Mesenchymal stem cell (in vitro differentiated cells and primary cell): Measurements from ENCODE around the gene GLA.

Experiments
- DNase-seq: peaks from one replicate; pipeline ENCODE4 v3.0.0-alpha.2; 2013
- H2AFZ ChIP-seq: one replicate; pipeline ENCODE4 v1.6.1; 2013; ENCODE audit warnings: low read depth, mild to moderate bottlenecking, control low read depth, inconsistent platforms, low read length, moderate library complexity
- H2AK5ac ChIP-seq: 2 replicates; pipeline ENCODE4 v1.6.1; 2013; ENCODE audit warnings: low read length, moderate library complexity, mild to moderate bottlenecking, inconsistent platforms; ENCODE audit not compliant: severe bottlenecking
- H2BK120ac ChIP-seq: one replicate; pipeline ENCODE4 v1.6.1; 2013; ENCODE audit warnings: low read depth, mild to moderate bottlenecking, inconsistent platforms, low read length, moderate library complexity
- H2BK12ac ChIP-seq, 2 experiments: one replicate each; pipeline ENCODE4 v1.6.1; 2013; ENCODE audit warnings: inconsistent platforms in 2 of 2, low read length in 2 of 2, mild to moderate bottlenecking in 2 of 2, moderate library complexity in 2 of 2, control low read depth in 1 of 2
- H2BK15ac ChIP-seq: one replicate; pipeline ENCODE4 v1.6.1; 2013; ENCODE audit warnings: mild to moderate bottlenecking, low read depth, inconsistent platforms; ENCODE audit not compliant: poor library complexity, severe bottlenecking
- H2BK5ac ChIP-seq: 2 replicates; pipeline ENCODE4 v1.6.1; 2013; ENCODE audit warnings: low read depth, mild to moderate bottlenecking, low read length, control low read depth, inconsistent platforms; ENCODE audit not compliant: poor library complexity, severe bottlenecking
- H3K14ac ChIP-seq, 2 experiments: one replicate each; pipeline ENCODE4 v1.6.1; 2013; ENCODE audit warnings: inconsistent platforms in 2 of 2, low read length in 2 of 2, control low read depth in 1 of 2, mild to moderate bottlenecking in 1 of 2, moderate library complexity in 1 of 2
- H3K18ac ChIP-seq, 2 experiments: one replicate each; pipeline ENCODE4 v1.6.1; 2013; ENCODE audit warnings: inconsistent platforms in 2 of 2, low read length in 2 of 2, control low read depth in 1 of 2, low read depth in 1 of 2, mild to moderate bottlenecking in 1 of 2
- H3K23ac ChIP-seq, 2 experiments: one replicate each; pipeline ENCODE4 v1.6.1; 2013; ENCODE audit warnings: inconsistent platforms in 2 of 2, low read length in 2 of 2, mild to moderate bottlenecking in 2 of 2, moderate library complexity in 2 of 2, control low read depth in 1 of 2
- H3K27ac ChIP-seq: 2 replicates; pipeline ENCODE4 v1.5.1; 2013; ENCODE audit warnings: mild to moderate bottlenecking, moderate library complexity, low read length, control low read depth, inconsistent platforms; ENCODE audit not compliant: poor library complexity, severe bottlenecking
- H3K27me3 ChIP-seq, 2 experiments: 2 replicates each; pipeline versions ENCODE4 v1.6.1 to v1.7.0; 2013; ENCODE audit warnings: low read length in 2 of 2, mild to moderate bottlenecking in 2 of 2, moderate library complexity in 2 of 2, control low read depth in 1 of 2, inconsistent platforms in 1 of 2; ENCODE audit not compliant: control insufficient read depth in 1 of 2, insufficient read depth in 1 of 2
- H3K36me3 ChIP-seq, 2 experiments: 2 replicates each; pipeline versions ENCODE4 v1.6.1 to v1.7.0; 2013; ENCODE audit warnings: low read length in 2 of 2, control low read depth in 1 of 2, inconsistent platforms in 1 of 2, low read depth in 1 of 2, mild to moderate bottlenecking in 1 of 2; ENCODE audit not compliant: insufficient read depth in 2 of 2, control insufficient read depth in 1 of 2
- H3K4ac ChIP-seq, 2 experiments: one replicate each; pipeline ENCODE4 v1.6.1; 2013; ENCODE audit warnings: inconsistent platforms in 2 of 2, low read length in 2 of 2, mild to moderate bottlenecking in 2 of 2, moderate library complexity in 2 of 2, control low read depth in 1 of 2, low read depth in 1 of 2
- H3K4me1 ChIP-seq: 2 replicates; pipeline ENCODE4 v1.6.1; 2013; ENCODE audit warnings: low read depth, low read length, control low read depth; ENCODE audit not compliant: control insufficient read depth, insufficient read depth
- H3K4me2 ChIP-seq: 2 replicates; pipeline ENCODE4 v1.6.1; 2013; ENCODE audit warnings: low read length, mild to moderate bottlenecking, inconsistent platforms; ENCODE audit not compliant: poor library complexity, severe bottlenecking
- H3K4me3 ChIP-seq, 2 experiments: 2 replicates each; pipeline versions ENCODE4 v1.5.1 to v1.7.0; 2013; ENCODE audit warnings: low read length in 2 of 2, mild to moderate bottlenecking in 2 of 2, control low read depth in 1 of 2, low read depth in 1 of 2; ENCODE audit not compliant: insufficient read depth in 1 of 2
- H3K79me1 ChIP-seq: replicated peaks from 2 replicates; pipeline ENCODE4 v1.6.1; 2013; ENCODE audit warnings: mild to moderate bottlenecking, control low read depth, low read length, inconsistent platforms; ENCODE audit not compliant: poor library complexity, severe bottlenecking
- H3K9ac ChIP-seq: 2 replicates; pipeline ENCODE4 v1.7.0; 2013; ENCODE audit warnings: mild to moderate bottlenecking, low read length, moderate library complexity
- H3K9me3 ChIP-seq: 2 replicates; pipeline ENCODE4 v1.7.0; 2013; ENCODE audit warnings: mild to moderate bottlenecking, low read length; ENCODE audit not compliant: control insufficient read depth
- H4K8ac ChIP-seq: one replicate; pipeline ENCODE4 v1.6.1; 2013; ENCODE audit warnings: inconsistent platforms, mild to moderate bottlenecking, low read length, moderate library complexity
- H4K91ac ChIP-seq: one replicate; pipeline ENCODE4 v1.6.1; 2013; ENCODE audit warnings: mild to moderate bottlenecking, low read length, inconsistent platforms
- WGBS: methylation state at CpG from one replicate; pipeline ENCODE4 v1.1.7; 2013; ENCODE audit warnings: mixed read lengths; 5-methylcytosine and 5-hydroxymethylcytosine counted together

The GLA gene

DNA sequence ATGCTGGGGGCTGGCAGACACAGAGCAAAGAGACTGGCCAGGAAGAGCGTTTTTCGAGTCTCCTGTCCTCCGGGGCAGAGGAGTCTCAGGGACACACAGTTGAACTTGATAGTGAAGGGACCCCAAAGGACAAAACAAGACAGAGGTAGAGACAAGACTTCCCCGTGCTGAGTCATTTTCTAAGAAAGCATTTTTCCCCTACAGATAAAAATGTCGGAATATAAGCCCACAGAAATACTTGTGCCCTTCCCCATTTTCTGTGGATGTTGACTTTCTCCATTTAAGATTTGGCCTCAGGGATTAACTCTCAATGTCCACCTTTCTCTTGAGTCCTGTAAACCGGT is 21.2 kb downstream of the GLA start:
- Histone ChIP-seq H4K8ac (no peak overlapping the region), H3K18ac (no peak overlapping the region), H3K79me1 (no peaks in the 10 kb centered on the region), H2AK5ac (no peak overlapping the region), H3K27ac (no peak overlapping the region), H3K9ac (no peak overlapping the region), H2BK12ac (no peak overlapping the region), H2BK15ac (no peak overlapping the region), H3K23ac (no peak overlapping the region), H2BK120ac (no peak overlapping the region), H3K4ac (no peak overlapping the region), H3K4me2 (no peak overlapping the region), H2AFZ (no peak overlapping the region), H3K27me3 (peaks cover 0 to 22% of the 10 kb centered on the region in 2 experiments), H3K36me3 (peaks cover 0 to under 1% of the 10 kb centered on the region in 2 experiments), H3K4me1 (no peaks in the 10 kb centered on the region), H3K14ac (no peak overlapping the region), H4K91ac (no peak overlapping the region), H3K9me3 (no peaks in the 10 kb centered on the region), H3K4me3 (no peak overlapping the region), H2BK5ac (no peak overlapping the region)
- WGBS = 84% methylated on average over 6 of the region's 6 CpGs
- DNase-seq = no peak

DNA sequence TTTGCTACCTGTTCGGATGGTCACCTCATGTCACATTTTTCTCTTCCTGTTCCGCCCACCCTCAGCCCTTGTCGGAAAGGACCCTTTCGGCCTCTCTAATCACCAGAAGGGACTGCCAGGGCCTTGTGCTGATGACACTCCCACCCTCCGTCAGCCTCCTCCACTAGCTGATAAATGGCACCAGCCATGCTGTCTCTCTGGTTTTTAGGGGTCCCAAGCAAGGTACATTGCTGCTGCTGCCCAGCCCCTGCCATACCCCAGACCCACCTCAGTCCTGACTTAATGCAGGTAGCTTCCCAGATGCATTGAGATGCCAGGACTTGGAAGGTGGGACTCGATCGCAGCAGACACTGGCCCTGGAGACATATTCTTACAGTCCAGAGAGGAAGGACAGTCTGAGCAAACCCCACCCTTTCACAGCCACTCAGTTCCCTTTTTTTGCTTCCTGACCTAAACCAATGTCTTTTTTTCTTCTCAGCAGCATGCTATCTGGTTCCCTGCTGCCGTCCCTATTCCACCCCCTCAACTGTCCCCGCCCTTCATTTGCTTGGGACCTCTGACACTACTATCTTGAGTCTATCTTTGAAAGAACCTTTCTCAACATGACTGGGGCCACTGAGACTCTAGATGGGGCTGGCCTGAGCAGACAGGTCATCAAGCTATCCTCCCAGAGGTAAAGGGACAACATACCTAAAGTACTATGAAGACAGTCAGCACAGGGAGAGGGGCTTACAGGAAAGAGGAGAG is 21.8 kb downstream of the GLA start, which contains the start of gene BTK:
Gene BTK, minus strand, starts transcription at position 397 of the 747 bp plus-strand sequence. CDS start 10,907 bp downstream, outside the sequence.
- H3K4me3 ChIP-seq = no peak within 1 kb of the TSS
- no peaks in the 10 kb centered on the region for H3K4me1 ChIP-seq
- no peak within 1 kb of the TSS for H2AK5ac ChIP-seq
- H3K9ac ChIP-seq = no peak within 1 kb of the TSS
- H2BK15ac ChIP-seq = no peak within 1 kb of the TSS
- 80% methylated on average over 9 of the region's 9 CpGs for whole genome bisulfite sequencing
- no peaks in the 10 kb centered on the region for H3K36me3 ChIP-seq
- H3K4ac ChIP-seq = no peak within 1 kb of the TSS
- H4K91ac ChIP-seq = no peak within 1 kb of the TSS
- no peak within 1 kb of the TSS for H2AFZ ChIP-seq
- no peak within 1 kb of the TSS for H3K14ac ChIP-seq
- no peak within 1 kb of the TSS for H2BK12ac ChIP-seq
- no peak within 1 kb of the TSS for H3K4me2 ChIP-seq
- no peak within 1 kb of the TSS for H2BK5ac ChIP-seq
- no peak within 1 kb of the TSS for H3K18ac ChIP-seq
- no peak within 1 kb of the TSS for H4K8ac ChIP-seq
- no peak within 1 kb of the TSS for H2BK120ac ChIP-seq
- no peak within 1 kb of the TSS for H3K23ac ChIP-seq
- no peak within 1 kb of the TSS for H3K27ac ChIP-seq
- no peak for DNase-seq
- no peaks in the 10 kb centered on the region for H3K79me1 ChIP-seq
- no peaks in the 10 kb centered on the region for H3K9me3 ChIP-seq
- H3K27me3 ChIP-seq = peaks cover 0 to 22% of the 10 kb centered on the region in 2 experiments

DNA sequence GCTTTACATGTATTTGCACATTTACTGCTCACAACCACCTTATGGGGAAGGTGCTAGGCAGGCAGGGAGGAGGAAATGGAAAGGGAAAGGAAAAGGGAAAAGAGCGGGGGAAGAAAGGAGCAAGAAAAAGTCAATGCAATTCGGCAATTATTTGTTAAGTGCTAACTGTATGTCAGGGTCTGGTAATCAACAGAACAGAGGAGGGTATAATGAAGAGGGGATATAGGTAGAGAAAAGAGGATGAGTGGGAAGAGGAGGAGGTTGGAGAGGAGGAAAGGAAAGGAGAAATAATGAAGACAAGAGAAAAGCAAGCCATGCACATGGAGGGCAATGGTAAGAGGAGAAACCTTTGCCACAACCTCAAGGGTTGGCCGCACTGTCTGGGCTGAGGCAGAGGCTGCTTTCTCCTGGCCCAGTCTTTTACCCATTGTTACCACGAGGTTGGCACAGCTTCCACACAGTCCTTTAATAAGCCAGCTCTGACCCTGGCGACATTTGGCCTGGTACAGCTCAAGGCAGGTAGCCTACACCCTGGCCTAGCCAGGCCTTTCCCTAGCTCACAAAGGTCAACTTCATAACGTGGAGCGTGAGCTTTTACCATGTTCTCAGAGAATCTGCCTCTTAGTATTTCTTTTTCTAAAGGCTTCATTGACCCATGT is 22.6 kb downstream of the GLA start:
- Histone ChIP-seq H3K27ac (no peak overlapping the region), H3K18ac (no peak overlapping the region), H2BK15ac (no peak overlapping the region), H3K27me3 (peaks cover 0 to 22% of the 10 kb centered on the region in 2 experiments), H4K91ac (no peak overlapping the region), H3K4me3 (no peak overlapping the region), H3K14ac (no peak overlapping the region), H3K4ac (no peak overlapping the region), H3K9ac (no peak overlapping the region), H3K36me3 (no peaks in the 10 kb centered on the region), H3K9me3 (no peaks in the 10 kb centered on the region), H3K79me1 (no peaks in the 10 kb centered on the region), H2AK5ac (no peak overlapping the region), H3K4me2 (no peak overlapping the region), H3K4me1 (no peaks in the 10 kb centered on the region), H2AFZ (no peak overlapping the region), H2BK120ac (no peak overlapping the region), H4K8ac (no peak overlapping the region), H3K23ac (no peak overlapping the region), H2BK12ac (no peak overlapping the region), H2BK5ac (no peak overlapping the region)
- WGBS = 89% methylated on average over 7 of the region's 7 CpGs
- no peak for DNase-seq

DNA sequence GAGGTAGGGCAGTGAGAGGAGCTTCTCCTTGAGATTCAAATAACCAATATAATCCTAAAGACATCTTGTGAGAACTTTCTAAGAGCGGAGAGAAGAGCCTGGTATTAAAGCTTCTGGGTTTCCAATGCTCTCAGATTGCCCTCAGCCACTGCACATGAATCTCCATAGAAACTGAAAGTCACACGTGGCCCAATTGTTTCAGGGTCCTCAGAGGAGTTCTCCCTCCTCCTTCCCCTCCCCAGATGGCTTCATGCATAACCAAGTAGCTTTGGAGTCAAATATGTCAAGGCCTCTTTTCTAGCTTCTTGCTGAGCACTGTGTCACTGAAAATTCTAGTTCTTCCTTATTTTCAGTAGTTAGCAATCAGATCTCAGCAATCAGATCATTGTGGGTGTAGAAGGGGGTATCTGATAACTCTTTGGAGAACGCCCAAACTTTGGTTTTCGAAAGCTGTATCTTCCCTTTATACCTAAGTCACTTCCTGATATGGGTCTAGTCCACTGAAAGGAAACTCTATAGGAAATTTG is 24.0 kb downstream of the GLA start:
- Histone ChIP-seq H2BK120ac (no peak overlapping the region), H3K36me3 (no peaks in the 10 kb centered on the region), H3K79me1 (no peaks in the 10 kb centered on the region), H3K9me3 (no peaks in the 10 kb centered on the region), H3K4me2 (no peak overlapping the region), H4K91ac (no peak overlapping the region), H2BK15ac (no peak overlapping the region), H3K9ac (no peak overlapping the region), H3K4ac (no peak overlapping the region), H4K8ac (no peak overlapping the region), H3K14ac (no peak overlapping the region), H3K4me1 (no peaks in the 10 kb centered on the region), H3K18ac (no peak overlapping the region), H3K27me3 (peaks cover 0 to 30% of the 10 kb centered on the region in 2 experiments), H2AFZ (no peak overlapping the region), H2BK12ac (no peak overlapping the region), H3K23ac (no peak overlapping the region), H2BK5ac (no peak overlapping the region), H3K27ac (no peak overlapping the region), H3K4me3 (no peak overlapping the region), H2AK5ac (no peak overlapping the region)
- WGBS = 74% methylated on average over 2 of the region's 4 CpGs
- no peak for DNase-seq
